IMR-90 (cell line): ENCODE results near the gene POLR1C. TPM values are rescaled to one million over a fixed set of nuclear protein-coding genes. Genes with fewer than 3 reads are reported as not detected.
A peak's percentile ranks its signal among the peaks of the same experiment; 100 is the strongest.

ENCODE experiments used
- ATAC-seq: fragments of 200-7000 bp; cut with Tn5 transposase; 2 replicates; pipeline ENCODE4 v1.9.1; 2020; ENCODE audit warnings: low read depth, mild to moderate bottlenecking, moderate library complexity
- BruUV-seq: library from RNA; stranded (reverse); fragments of 400-500 nt; replicated peaks from 2 replicates; lab custom pipeline; 2021; lab: Mats Ljungman, UMichigan
- CTCF ChIA-PET: fragments of 300-600 bp; formaldehyde crosslinking; extraction: SDS; loops from one replicate; lab custom pipeline; 2021; ENCODE audit warnings: antibody characterized with exemption; lab: Yijun Ruan, JAX
- POLR2A ChIA-PET: fragments of 300-600 bp; sonication (Branson Sonifier 250); formaldehyde crosslinking; loops from one replicate; lab custom pipeline; 2022; ENCODE audit warnings: antibody characterized with exemption; ENCODE audit not compliant: unreplicated experiment; lab: Charles Lee
- DNase-seq: peaks from one replicate; pipeline ENCODE4 v3.0.0; 2013
- H2AFZ ChIP-seq: replicated peaks from 2 replicates; pipeline ENCODE3; 2013; ENCODE audit warnings: low read length, mild to moderate bottlenecking; ENCODE audit not compliant: poor library complexity
- H2AK5ac ChIP-seq: 2 replicates; pipeline ENCODE4 v1.6.1; 2013; ENCODE audit warnings: low read depth, low read length, inconsistent platforms
- H2AK9ac ChIP-seq: replicated peaks from 2 replicates; pipeline ENCODE3; 2013; ENCODE audit warnings: mild to moderate bottlenecking, low read depth, low read length, moderate library complexity; ENCODE audit not compliant: poor library complexity
- H2BK120ac ChIP-seq: 2 replicates; pipeline ENCODE4 v1.6.1; 2013; ENCODE audit warnings: low read depth, low read length, inconsistent platforms
- H2BK15ac ChIP-seq: 3 replicates; pipeline ENCODE4 v1.6.1; 2013; ENCODE audit warnings: low read depth, low read length, inconsistent platforms
- H2BK20ac ChIP-seq: 2 replicates; pipeline ENCODE4 v1.6.1; 2013; ENCODE audit warnings: low read depth, mild to moderate bottlenecking, inconsistent platforms, low read length, moderate library complexity
- H2BK5ac ChIP-seq: 2 replicates; pipeline ENCODE4 v1.6.1; 2013; ENCODE audit warnings: mild to moderate bottlenecking, low read depth, low read length, inconsistent platforms; ENCODE audit not compliant: poor library complexity, severe bottlenecking
- H3K14ac ChIP-seq: replicated peaks from 2 replicates; pipeline ENCODE4 v1.6.1; 2013; ENCODE audit warnings: low read depth, low read length, inconsistent platforms
- H3K18ac ChIP-seq: 2 replicates; pipeline ENCODE4 v1.6.1; 2013; ENCODE audit warnings: low read depth, low read length, control low read depth
- H3K23ac ChIP-seq: 2 replicates; pipeline ENCODE4 v1.6.1; 2013; ENCODE audit warnings: low read depth, low read length, inconsistent platforms
- H3K27ac ChIP-seq: 2 replicates; pipeline ENCODE4 v1.5.1; 2013; ENCODE audit warnings: mild to moderate bottlenecking, control low read depth, low read length; ENCODE audit not compliant: insufficient read depth
- H3K27me3 ChIP-seq: 2 replicates; pipeline ENCODE4 v1.6.1; 2013; ENCODE audit warnings: low read length; ENCODE audit not compliant: control insufficient read depth, insufficient read depth
- H3K36me3 ChIP-seq: 2 replicates; pipeline ENCODE4 v1.6.1; 2013; ENCODE audit warnings: low read length, mixed read lengths; ENCODE audit not compliant: control insufficient read depth, insufficient read depth
- H3K4ac ChIP-seq: 2 replicates; pipeline ENCODE4 v1.6.1; 2013; ENCODE audit warnings: low read depth, low read length, inconsistent platforms
- H3K4me1 ChIP-seq: 2 replicates; pipeline ENCODE4 v1.6.1; 2013; ENCODE audit warnings: low read length, mixed read lengths; ENCODE audit not compliant: control insufficient read depth, insufficient read depth
- H3K4me2 ChIP-seq: 2 replicates; pipeline ENCODE4 v1.6.1; 2013; ENCODE audit warnings: low read depth, mild to moderate bottlenecking, control low read depth, low read length, moderate library complexity
- H3K4me3 ChIP-seq: 2 replicates; pipeline ENCODE4 v1.5.1; 2013; ENCODE audit warnings: low read depth, mild to moderate bottlenecking, control low read depth, low read length, moderate library complexity; ENCODE audit not compliant: insufficient read depth
- H3K56ac ChIP-seq: 2 replicates; pipeline ENCODE4 v1.6.1; 2013; ENCODE audit warnings: low read length, inconsistent platforms; ENCODE audit not compliant: insufficient read depth; ENCODE audit errors: extremely low read depth
- H3K79me1 ChIP-seq, 2 experiments: 2 replicates each; pipeline ENCODE4 v1.6.1; 2013; ENCODE audit warnings: low read length in 2 of 2, inconsistent platforms in 1 of 2, low read depth in 1 of 2
- H3K9ac ChIP-seq: 2 replicates; pipeline ENCODE4 v1.6.1; 2013; ENCODE audit warnings: low read depth, low read length, control low read depth
- H3K9me1 ChIP-seq: 2 replicates; pipeline ENCODE4 v1.6.1; 2013; ENCODE audit warnings: low read length, inconsistent platforms; ENCODE audit not compliant: insufficient read depth
- H3K9me3 ChIP-seq: 2 replicates; pipeline ENCODE4 v1.6.1; 2013; ENCODE audit warnings: low read length; ENCODE audit not compliant: control insufficient read depth, insufficient read depth
- H4K20me1 ChIP-seq: 2 replicates; pipeline ENCODE4 v1.6.1; 2013; ENCODE audit warnings: low read length, inconsistent platforms; ENCODE audit not compliant: insufficient read depth
- H4K5ac ChIP-seq: 2 replicates; pipeline ENCODE4 v1.6.1; 2013; ENCODE audit warnings: mild to moderate bottlenecking, low read depth, low read length, control low read depth
- H4K8ac ChIP-seq, 2 experiments: 2 replicates each; pipeline ENCODE4 v1.6.1; 2013; ENCODE audit warnings: low read depth in 2 of 2, low read length in 2 of 2, control low read depth in 1 of 2, inconsistent platforms in 1 of 2
- H4K91ac ChIP-seq: 2 replicates; pipeline ENCODE4 v1.6.1; 2013; ENCODE audit warnings: low read depth, low read length, inconsistent platforms; ENCODE audit not compliant: insufficient read depth
- BHLHE40 ChIP-seq: fragments of 150-350 bp; IDR thresholded peaks from 2 replicates; pipeline ENCODE4 v1.6.1; 2016; ENCODE audit warnings: mild to moderate bottlenecking, low read depth, low read length
- CEBPB ChIP-seq: IDR thresholded peaks from 2 replicates; pipeline ENCODE4 v1.6.1; 2012; ENCODE audit warnings: low read depth, low read length, improper control_type of control experiment
- CHD1 ChIP-seq: IDR thresholded peaks from 2 replicates; pipeline ENCODE4 v1.6.1; 2012; ENCODE audit warnings: low read depth, low read length, improper control_type of control experiment
- CTCF ChIP-seq: conservative IDR thresholded peaks from 2 replicates; pipeline ENCODE4 v1.5.1; 2012; ENCODE audit warnings: mild to moderate bottlenecking, low read depth, low read length, improper control_type of control experiment
- FOS ChIP-seq: fragments of 150-350 bp; IDR thresholded peaks from 2 replicates; pipeline ENCODE4 v1.6.1; 2016; ENCODE audit warnings: low read depth, low read length
- MAFK ChIP-seq: IDR thresholded peaks from 2 replicates; pipeline ENCODE4 v1.6.1; 2012; ENCODE audit warnings: low read depth, low read length, improper control_type of control experiment
- MAZ ChIP-seq: IDR thresholded peaks from 2 replicates; pipeline ENCODE4 v1.6.1; 2012; ENCODE audit warnings: low read depth, mild to moderate bottlenecking, low read length, improper control_type of control experiment, moderate library complexity, borderline replicate concordance
- MXI1 ChIP-seq: IDR thresholded peaks from 2 replicates; pipeline ENCODE4 v1.6.1; 2012; ENCODE audit warnings: low read depth, mild to moderate bottlenecking, low read length, moderate library complexity, borderline replicate concordance
- NFE2L2 ChIP-seq: fragments of 150-350 bp; IDR thresholded peaks from 2 replicates; pipeline ENCODE4 v1.6.1; 2016; ENCODE audit warnings: low read depth, mild to moderate bottlenecking, low read length
- POLR2A ChIP-seq: IDR thresholded peaks from 2 replicates; pipeline ENCODE4 v1.6.1; 2012; ENCODE audit warnings: mild to moderate bottlenecking, low read depth, low read length
- RAD21 ChIP-seq: IDR thresholded peaks from 2 replicates; pipeline ENCODE4 v1.6.1; 2012; ENCODE audit warnings: low read length, improper control_type of control experiment
- RCOR1 ChIP-seq: IDR thresholded peaks from 2 replicates; pipeline ENCODE4 v1.6.1; 2012; ENCODE audit warnings: mild to moderate bottlenecking, low read length, improper control_type of control experiment; ENCODE audit not compliant: insufficient replicate concordance
- RFX5 ChIP-seq: IDR thresholded peaks from 2 replicates; pipeline ENCODE4 v1.8.0; 2012; ENCODE audit warnings: low read depth, mild to moderate bottlenecking, low read length, moderate library complexity
- USF2 ChIP-seq: fragments of 150-350 bp; IDR thresholded peaks from 2 replicates; pipeline ENCODE4 v1.6.1; 2017; ENCODE audit warnings: mild to moderate bottlenecking, antibody characterized with exemption, low read length, low read depth
- WGBS, 2 experiments: methylation state at CpG; one replicate each; pipeline versions ENCODE4 v1.1.5 to v1.1.7; 2013; ENCODE audit warnings: missing lambda C conversion rate in 2 of 2; ENCODE audit not compliant: insufficient read length in 1 of 2; ENCODE audit errors: extremely low coverage in 2 of 2; 5-methylcytosine and 5-hydroxymethylcytosine counted together
- dilution Hi-C: fragments of 300-500 bp; cut with HindIII; formaldehyde crosslinking; loops from one replicate; pipeline ENCODE4 v1.14.3; 2018; ENCODE audit warnings: low sequenced_read_pairs; ENCODE audit not compliant: unreplicated experiment
- in situ Hi-C: fragments of 300-500 bp; cut with MboI; formaldehyde crosslinking; loops from 3 replicates; pipeline ENCODE4 v1.14.3; 2019; ENCODE audit warnings: low sequenced_read_pairs, inconsistent platforms, mixed read lengths
- intact Hi-C: fragments of 100-400 bp; cut with micrococcal nuclease; formaldehyde crosslinking; loops from 2 replicates; pipeline ENCODE4 v1.10.0; 2022
- polyA plus RNA-seq, 3 experiments: library from polyadenylated mRNA; depleted of rRNA; stranded (reverse); fragments of >200 nt; gene quantifications; 2 replicates each; pipeline ENCODE4 v1.2.3, GENCODE V29; 2012; ENCODE audit warnings: low replicate concordance in 1 of 3
- total RNA-seq: library from RNA; depleted of rRNA; stranded (reverse); fragments of >200 nt; gene quantifications from 2 replicates; pipeline ENCODE4 v1.2.3, GENCODE V29; 2012
- TF ChIP-seq, protein P1 (sequence below): fragments of 150-350 bp; IDR thresholded peaks from 2 replicates; pipeline ENCODE4 v1.6.1; 2016; ENCODE audit warnings: low read depth, mild to moderate bottlenecking, low read length, moderate library complexity, borderline replicate concordance

POLR1C gene
- total and polyA plus RNA-seq, 2 of the 4 experiments (the other 2 are of a cell fraction): 46.1 to 72.6 TPM

DNA sequence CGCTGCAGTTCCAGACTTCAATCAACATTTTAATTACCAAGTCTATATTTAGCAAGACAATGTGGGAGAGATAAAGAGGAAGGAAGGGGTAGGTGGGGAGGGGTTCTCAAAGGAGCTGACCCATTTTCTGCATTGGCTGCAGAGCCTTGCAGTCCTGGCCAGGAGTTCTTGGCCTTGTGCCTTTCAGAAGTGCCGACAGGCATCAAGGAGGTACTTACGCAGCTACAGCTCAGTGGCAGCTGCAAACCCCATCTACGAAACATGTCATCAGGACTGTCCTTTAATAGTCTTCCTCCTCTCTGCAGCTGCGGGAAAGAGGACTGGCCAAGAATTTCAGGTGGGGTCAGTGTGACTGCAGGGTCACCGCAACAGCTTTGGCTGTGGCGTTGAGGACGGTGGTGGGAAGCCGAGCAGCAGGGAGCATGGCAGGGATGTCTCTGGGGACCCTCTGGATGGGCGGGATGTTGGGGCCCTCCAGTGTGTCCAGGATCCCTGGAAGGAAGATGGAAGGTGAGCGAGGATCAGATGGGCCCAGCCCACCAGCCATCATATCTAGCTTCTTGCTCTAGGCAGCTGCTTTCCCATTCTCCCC is 5.0 kb upstream of the POLR1C start:
- H2BK20ac ChIP-seq: no peak overlapping the region
- ChIA-PET CTCF (no interaction called here), POLR2A (no interaction called here)
- no peak overlapping the region for H2BK5ac ChIP-seq
- H2AK5ac ChIP-seq: no peak overlapping the region
- H3K79me1 ChIP-seq: peaks cover 14 to 25% of the 10 kb centered on the region in 2 experiments
- H3K56ac ChIP-seq: no peak overlapping the region
- intact Hi-C loops: no loop called here
- H3K4ac ChIP-seq: no peak overlapping the region
- no peak overlapping the region for H4K5ac ChIP-seq
- H3K9me3 ChIP-seq: no peaks in the 10 kb centered on the region
- H3K23ac ChIP-seq: no peak overlapping the region
- no peak for TF ChIP-seq CHD1
- TF ChIP-seq, protein P1, sequence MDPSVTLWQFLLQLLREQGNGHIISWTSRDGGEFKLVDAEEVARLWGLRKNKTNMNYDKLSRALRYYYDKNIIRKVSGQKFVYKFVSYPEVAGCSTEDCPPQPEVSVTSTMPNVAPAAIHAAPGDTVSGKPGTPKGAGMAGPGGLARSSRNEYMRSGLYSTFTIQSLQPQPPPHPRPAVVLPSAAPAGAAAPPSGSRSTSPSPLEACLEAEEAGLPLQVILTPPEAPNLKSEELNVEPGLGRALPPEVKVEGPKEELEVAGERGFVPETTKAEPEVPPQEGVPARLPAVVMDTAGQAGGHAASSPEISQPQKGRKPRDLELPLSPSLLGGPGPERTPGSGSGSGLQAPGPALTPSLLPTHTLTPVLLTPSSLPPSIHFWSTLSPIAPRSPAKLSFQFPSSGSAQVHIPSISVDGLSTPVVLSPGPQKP: no peak
- TF ChIP-seq NFE2L2: no peak
- TF ChIP-seq RCOR1: no peak
- TF ChIP-seq FOS: no peak
- no peak for TF ChIP-seq POLR2A
- no peak for TF ChIP-seq RFX5
- TF ChIP-seq CTCF: no peak
- TF ChIP-seq MXI1: no peak
- TF ChIP-seq RAD21: no peak
- TF ChIP-seq USF2: no peak
- no peak for TF ChIP-seq CEBPB
- TF ChIP-seq MAFK: no peak
- TF ChIP-seq MAZ: no peak
- TF ChIP-seq BHLHE40: no peak
- H2AFZ ChIP-seq: no peak overlapping the region
- dilution Hi-C loops: no loop called here
- no peak overlapping the region for H3K18ac ChIP-seq
- TSS peak; percentile 78 for BruUV-seq
- peaks cover 12% of the 10 kb centered on the region; the same call in 1 of the 2 replicates for H3K9me1 ChIP-seq
- WGBS, 2 experiments: 93% methylated on average over 4 of the region's 11 CpGs; no CpG with 5 or more reads in 1 of the 2 experiments
- no peak overlapping the region for H2AK9ac ChIP-seq
- H2BK120ac ChIP-seq: no peak overlapping the region
- H4K91ac ChIP-seq: no peak overlapping the region
- H3K4me3 ChIP-seq: no peak overlapping the region
- no peak overlapping the region for H3K4me2 ChIP-seq
- H3K14ac ChIP-seq: no peak overlapping the region
- H3K4me1 ChIP-seq: peaks cover 10% of the 10 kb centered on the region
- H3K36me3 ChIP-seq: peaks cover 38% of the 10 kb centered on the region
- H4K8ac ChIP-seq: no peak overlapping the region
- DNase-seq (no peak), ATAC-seq (no peak)
- no peak overlapping the region for H3K9ac ChIP-seq
- H2BK15ac ChIP-seq: no peak overlapping the region
- H3K27me3 ChIP-seq: no peaks in the 10 kb centered on the region
- in situ Hi-C loops: no loop called here
- H3K27ac ChIP-seq: no peak overlapping the region
- H4K20me1 ChIP-seq: peaks cover 8% of the 10 kb centered on the region; the same call in 1 of the 2 replicates
